GM21723 (cell line): Measurements from ENCODE around the gene RNLS.

ENCODE experiments used
- ATAC-seq: cut with Tn5 transposase; IDR thresholded peaks from one replicate; pipeline ENCODE4 v1.9.1; 2021; ENCODE audit warnings: mild to moderate bottlenecking, moderate library complexity; ENCODE audit not compliant: unreplicated experiment

Gene RNLS

GRCh38 chr10:88395677-88396076, 187.4 kb downstream of the RNLS start:
- ATAC-seq: no peak

- ATAC-seq: peak; percentile 86
These were observed 190.9 kb downstream of the RNLS start for GRCh38 chr10:88392222-88392621.

- no peak for ATAC-seq
These were observed 193.1 kb downstream of the RNLS start for GRCh38 chr10:88390041-88390440.

GRCh38 chr10:88389456-88389855, 193.7 kb downstream of the RNLS start:
- ATAC-seq: no peak

DNA sequence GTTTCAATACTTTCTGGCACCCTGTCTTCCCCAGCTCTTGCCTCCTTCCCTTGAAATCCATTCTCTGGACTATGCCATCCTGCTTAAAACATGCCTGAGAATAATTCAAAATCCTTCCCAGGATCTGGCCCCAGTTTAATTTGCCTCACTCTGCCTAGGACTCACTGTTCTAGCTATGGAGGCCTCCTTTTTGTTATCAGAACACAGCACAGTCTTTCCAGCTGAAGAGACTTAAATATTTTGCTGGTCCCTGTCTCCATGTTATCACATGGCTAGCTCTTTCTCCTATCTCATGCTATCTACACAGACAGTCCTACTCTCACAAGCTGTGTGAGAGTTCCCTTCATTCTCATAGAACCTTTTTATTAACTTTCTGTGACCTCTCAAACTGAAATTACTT, 194.8 kb downstream of the RNLS start:
- ATAC-seq: no peak

GRCh38 chr10:88386821-88387773, 196.0 kb downstream of the RNLS start:
- ATAC-seq: peak; percentile 24

- peak; percentile 37 for ATAC-seq
These were observed 196.8 kb downstream of the RNLS start for GRCh38 chr10:88386204-88386788.

DNA sequence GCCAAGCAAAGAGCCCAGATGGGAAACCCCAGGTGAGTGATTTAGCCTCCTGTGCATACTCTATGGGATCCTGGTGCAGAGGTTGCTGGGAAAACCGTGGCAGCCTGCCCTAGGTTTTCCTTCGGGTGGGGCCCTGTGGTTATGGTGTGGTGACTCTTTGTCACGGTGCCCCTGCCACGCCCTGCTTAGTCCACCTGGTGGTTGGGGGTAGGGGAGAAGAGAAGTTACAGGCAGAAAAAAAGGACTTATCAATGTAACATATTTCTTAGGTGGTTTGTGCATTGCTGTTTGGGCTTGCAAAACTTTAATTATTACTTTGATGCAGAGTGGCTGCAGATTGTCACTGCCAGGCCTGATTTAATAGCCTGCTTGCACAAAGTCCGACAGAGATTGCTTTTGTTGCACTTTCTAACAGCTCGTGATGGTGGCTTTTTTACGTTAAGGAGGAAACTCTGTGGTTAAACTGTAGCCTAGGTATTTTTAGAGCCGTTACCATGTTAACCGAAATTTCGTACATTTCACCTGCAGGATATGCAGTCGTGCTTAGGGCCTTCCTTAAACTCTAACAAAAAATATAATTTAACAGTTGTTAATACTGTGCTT, 197.4 kb downstream of the RNLS start:
- ATAC-seq: peak; percentile 79

- no peak for ATAC-seq
These were observed 199.8 kb downstream of the RNLS start for GRCh38 chr10:88383276-88383675.

- no peak for ATAC-seq
These were observed 200.4 kb downstream of the RNLS start for GRCh38 chr10:88382699-88383098.

DNA sequence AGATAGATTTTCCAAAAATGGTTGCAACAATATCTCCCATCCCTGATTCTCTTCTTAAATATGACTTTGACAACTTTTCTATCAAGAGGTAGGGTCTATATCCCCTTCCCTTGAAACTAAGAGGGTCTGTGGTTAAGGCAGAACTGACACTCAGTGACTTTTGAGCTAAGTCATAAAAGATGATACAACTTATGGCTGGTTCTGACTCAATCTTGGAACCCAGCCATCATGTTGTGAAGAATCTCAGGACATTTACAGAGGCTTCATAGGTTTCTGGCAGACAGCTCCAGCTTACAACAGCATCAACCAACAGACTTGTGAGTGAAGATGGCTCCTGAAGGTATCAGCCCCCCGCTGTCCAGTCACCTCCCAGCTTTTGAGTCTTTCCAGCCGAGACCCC, 203.5 kb downstream of the RNLS start:
- no peak for ATAC-seq

DNA sequence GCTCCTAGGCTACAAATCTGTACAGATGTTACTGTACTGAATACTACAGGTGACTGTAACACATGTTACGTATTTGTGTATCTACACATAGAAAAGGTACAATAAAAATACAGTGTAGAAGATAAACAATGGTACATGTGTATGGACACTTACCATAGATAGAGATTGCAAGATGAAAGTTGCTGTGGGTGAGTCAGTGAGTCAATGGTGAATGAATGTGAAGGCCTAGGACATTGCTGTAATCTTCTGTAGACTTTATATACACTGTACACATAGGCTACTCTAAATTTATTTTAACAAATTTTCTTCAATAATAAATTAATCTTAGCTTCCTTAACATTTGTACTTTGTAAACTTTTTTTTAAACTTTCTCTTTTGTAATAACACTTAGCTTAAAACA, 205.6 kb downstream of the RNLS start:
- ATAC-seq: no peak

- ATAC-seq: no peak
These were observed 208.5 kb downstream of the RNLS start for GRCh38 chr10:88374392-88375175.

- ATAC-seq: no peak
These were observed 210.1 kb downstream of the RNLS start for GRCh38 chr10:88372881-88373592.

GRCh38 chr10:88372051-88372715, 210.9 kb downstream of the RNLS start:
- no peak for ATAC-seq

- no peak for ATAC-seq
These were observed 212.4 kb downstream of the RNLS start for GRCh38 chr10:88370713-88371112.

DNA sequence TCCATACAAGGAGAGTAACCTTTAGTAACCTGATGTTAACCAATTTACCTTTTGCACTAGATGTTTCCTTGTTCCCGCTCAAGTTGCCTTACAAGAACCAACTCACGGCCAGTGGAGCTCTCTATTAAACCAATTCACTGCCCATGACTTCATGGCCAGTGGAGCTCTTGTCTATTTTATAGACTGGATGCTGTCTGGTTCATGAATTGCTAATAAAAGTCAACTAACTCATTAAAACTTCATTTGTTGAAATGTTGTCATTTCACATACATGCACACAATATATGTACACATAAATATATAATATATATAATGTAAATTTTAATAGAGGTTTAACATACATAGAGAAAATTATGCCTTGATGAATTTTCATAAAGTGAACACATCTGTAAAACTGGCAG, 216.3 kb downstream of the RNLS start:
- no peak for ATAC-seq

GRCh38 chr10:88361995-88362807, 220.9 kb downstream of the RNLS start:
- no peak for ATAC-seq

- ATAC-seq: no peak
These were observed 221.6 kb downstream of the RNLS start for GRCh38 chr10:88361494-88361893.
